MCF 10A (cell line): Measurements from ENCODE around the gene PDLIM3. TPM values are rescaled to one million over a fixed set of nuclear protein-coding genes. Genes with fewer than 3 reads are reported as not detected.

Experiments
- BruUV-seq: library from RNA; stranded (reverse); fragments of 400-500 nt; replicated peaks from 2 replicates; lab custom pipeline; 2021; lab: Mats Ljungman, UMichigan
- CTCF ChIA-PET: fragments of 300-600 bp; sonication (Branson Sonifier 250); formaldehyde crosslinking; extraction: SDS; loops from one replicate; lab custom pipeline; 2021; ENCODE audit warnings: antibody characterized with exemption, inconsistent platforms; lab: Yijun Ruan, JAX
- POLR2A ChIA-PET: fragments of 300-600, 350-650 bp; sonication (Branson Sonifier 250); formaldehyde crosslinking; extraction: SDS; loops from one replicate; lab custom pipeline; 2020; ENCODE audit warnings: antibody characterized with exemption, inconsistent platforms; lab: Yijun Ruan, JAX
- DNase-seq: peaks from one replicate; pipeline ENCODE4 v3.0.0-alpha.2; 2018; ENCODE audit not compliant: unreplicated experiment
- H3K27ac Mint-ChIP-seq: one replicate; pipeline ENCODE4 v1.8.0; 2022; ENCODE audit warnings: mild to moderate bottlenecking, low read depth, mixed read lengths; ENCODE audit not compliant: unreplicated experiment
- H3K27me3 Mint-ChIP-seq: one replicate; pipeline ENCODE4 v1.8.0; 2022; ENCODE audit warnings: mixed read lengths; ENCODE audit not compliant: insufficient read depth, unreplicated experiment
- H3K36me3 Mint-ChIP-seq: one replicate; pipeline ENCODE4 v1.8.0; 2022; ENCODE audit warnings: mild to moderate bottlenecking, moderate library complexity, mixed read lengths; ENCODE audit not compliant: insufficient read depth, unreplicated experiment
- H3K4me1 Mint-ChIP-seq: one replicate; pipeline ENCODE4 v1.8.0; 2022; ENCODE audit warnings: mixed read lengths; ENCODE audit not compliant: insufficient read depth, unreplicated experiment
- H3K4me3 Mint-ChIP-seq: one replicate; pipeline ENCODE4 v1.8.0; 2022; ENCODE audit warnings: mild to moderate bottlenecking, moderate library complexity, mixed read lengths; ENCODE audit not compliant: unreplicated experiment
- H3K9me3 Mint-ChIP-seq: one replicate; pipeline ENCODE4 v1.8.0; 2022; ENCODE audit warnings: mixed read lengths; ENCODE audit not compliant: unreplicated experiment
- CTCF ChIP-seq: fragments of 200-600 bp; IDR thresholded peaks from one replicate; pipeline ENCODE4 v1.8.0; 2022; ENCODE audit warnings: antibody characterized with exemption, mild to moderate bottlenecking; ENCODE audit not compliant: unreplicated experiment
- intact Hi-C: fragments of 100-400 bp; cut with micrococcal nuclease; formaldehyde crosslinking; loops from 2 replicates; pipeline ENCODE4 v1.14.1; 2022
- total RNA-seq: library from RNA; stranded (reverse); gene quantifications from 2 replicates; pipeline ENCODE4 v1.2.3, GENCODE V29; 2022

PDLIM3 gene
- total RNA-seq, 1 experiment from 2014 or later = 0.30 TPM

- no TSS peak for BruUV-seq
These were observed 32.9 kb downstream of the PDLIM3 start for GRCh38 chr4:185502386-185502785.

DNA sequence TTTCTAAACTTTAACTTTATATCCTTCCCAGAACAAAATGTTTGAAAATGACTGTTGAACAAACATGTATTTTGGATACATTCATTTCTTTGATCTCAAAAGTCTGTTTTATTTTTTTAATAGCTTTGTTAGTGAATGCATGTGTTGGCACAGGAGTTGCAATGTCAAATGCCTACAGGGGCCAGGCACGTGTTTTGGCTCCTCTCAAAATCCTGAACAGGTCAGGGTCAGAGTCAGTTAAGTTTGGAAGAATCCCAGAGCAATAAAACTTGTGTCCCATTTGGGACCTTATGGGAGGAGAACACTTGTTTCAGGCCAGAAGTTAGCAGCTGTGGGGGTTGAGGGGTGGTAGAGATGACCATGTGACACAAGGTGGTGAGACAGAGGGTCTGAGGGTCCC is 34.7 kb downstream of the PDLIM3 start:
- no TSS peak for BruUV-seq
- intact Hi-C loops = no loop called here
- no peak overlapping the region for H3K27ac Mint-ChIP-seq
- no peak overlapping the region for H3K4me3 Mint-ChIP-seq
- DNase-seq = no peak
- H3K9me3 Mint-ChIP-seq = no peaks in the 10 kb centered on the region
- CTCF ChIA-PET = no interaction called here
- no peaks in the 10 kb centered on the region for H3K4me1 Mint-ChIP-seq
- TF ChIP-seq CTCF = no peak
- POLR2A ChIA-PET = no interaction called here
- no peaks in the 10 kb centered on the region for H3K27me3 Mint-ChIP-seq
- H3K36me3 Mint-ChIP-seq = no peaks in the 10 kb centered on the region

More at GRCh38 chr4:185502386-185502785, 32.9 kb downstream of the PDLIM3 start:
- no peaks in the 10 kb centered on the region for H3K27me3 Mint-ChIP-seq
- CTCF ChIA-PET = no interaction called here
- POLR2A ChIA-PET = no interaction called here
- intact Hi-C loops = no loop called here
- no peak for DNase-seq
- H3K4me1 Mint-ChIP-seq = no peaks in the 10 kb centered on the region
- no peak overlapping the region for H3K4me3 Mint-ChIP-seq
- no peaks in the 10 kb centered on the region for H3K9me3 Mint-ChIP-seq
- no peaks in the 10 kb centered on the region for H3K36me3 Mint-ChIP-seq
- H3K27ac Mint-ChIP-seq = no peak overlapping the region
- TF ChIP-seq CTCF = no peak

GRCh38 chr4:185500035-185500434 is 35.3 kb downstream of the PDLIM3 start:
- intact Hi-C loops = no loop called here
- no TSS peak for BruUV-seq
- Mint-ChIP-seq H3K36me3 (no peaks in the 10 kb centered on the region), H3K27ac (no peak overlapping the region), H3K9me3 (no peaks in the 10 kb centered on the region), H3K4me3 (no peak overlapping the region), H3K27me3 (no peaks in the 10 kb centered on the region), H3K4me1 (no peaks in the 10 kb centered on the region)
- TF ChIP-seq CTCF = no peak
- ChIA-PET CTCF (interaction anchor here (1.0 kb wide), 1 partner anchor 98 kb away, joined by 6 read pairs; no protein-coding TSS in a partner anchor), POLR2A (interaction anchor here (0.6 kb wide), 1 partner anchor 239 kb away, joined by 4 read pairs; no protein-coding TSS in a partner anchor)
- no peak for DNase-seq

- no TSS peak for BruUV-seq
- Mint-ChIP-seq H3K27me3 (no peaks in the 10 kb centered on the region), H3K36me3 (no peaks in the 10 kb centered on the region), H3K4me3 (no peak overlapping the region), H3K27ac (no peak overlapping the region), H3K9me3 (peaks cover 7% of the 10 kb centered on the region), H3K4me1 (no peaks in the 10 kb centered on the region)
- no peak for TF ChIP-seq CTCF
- no peak for DNase-seq
- ChIA-PET CTCF (no interaction called here), POLR2A (interaction anchor here (0.7 kb wide), 2 partner anchors 56 to 134 kb away, joined by 4 to 5 read pairs; no protein-coding TSS in a partner anchor)
- intact Hi-C loops = no loop called here
These were observed 46.7 kb downstream of the PDLIM3 start for GRCh38 chr4:185488650-185489049.
